GM18520 (cell line): ENCODE results near the gene LRRC41.
"Not testable (repeated sequence)": the region's sequence is repeated elsewhere in the genome, so short reads cannot be mapped to it uniquely, and the experiment has no call there.

Source experiments
- ATAC-seq: cut with Tn5 transposase; IDR thresholded peaks from one replicate; pipeline ENCODE4 v1.9.1; 2021; ENCODE audit not compliant: unreplicated experiment

The LRRC41 gene

DNA sequence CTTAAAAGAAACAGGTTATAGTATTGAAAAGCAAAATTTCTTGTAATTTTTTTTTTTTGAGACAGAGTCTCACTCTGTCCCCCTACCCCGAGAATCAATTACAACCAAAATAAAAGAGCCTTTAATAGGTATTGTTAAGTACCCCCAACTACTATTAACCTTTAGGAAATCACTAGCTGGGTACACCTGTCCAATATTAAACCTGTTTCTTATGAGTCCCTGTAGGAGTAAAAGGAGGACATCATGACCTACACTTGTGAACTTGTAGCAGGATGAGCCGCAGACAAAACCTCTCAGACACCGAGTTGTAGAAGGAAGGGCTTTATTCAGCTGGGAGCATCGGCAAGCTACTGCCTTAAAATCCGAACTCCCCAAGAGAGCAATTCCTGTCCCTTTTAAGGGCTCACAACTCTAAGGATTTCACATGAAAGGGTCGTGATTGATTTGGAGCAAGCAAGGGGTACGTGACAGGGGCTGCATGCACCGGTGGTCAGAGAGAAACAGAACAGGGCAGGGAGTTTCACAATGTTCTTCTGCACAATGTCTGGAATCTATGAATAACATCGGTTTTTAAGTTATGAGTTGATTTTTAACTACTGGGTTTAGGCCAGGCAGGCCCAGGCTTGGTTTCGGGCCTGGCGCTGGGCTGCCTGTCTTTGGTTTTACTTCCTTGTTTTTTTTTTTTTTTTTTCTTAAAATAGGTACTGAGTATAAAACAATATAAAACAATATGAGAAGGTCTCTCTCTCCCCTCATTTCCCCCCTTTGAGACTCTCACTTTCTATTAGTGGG lies 22.1 kb upstream of the LRRC41 start:
- not testable (repeated sequence) for ATAC-seq

DNA sequence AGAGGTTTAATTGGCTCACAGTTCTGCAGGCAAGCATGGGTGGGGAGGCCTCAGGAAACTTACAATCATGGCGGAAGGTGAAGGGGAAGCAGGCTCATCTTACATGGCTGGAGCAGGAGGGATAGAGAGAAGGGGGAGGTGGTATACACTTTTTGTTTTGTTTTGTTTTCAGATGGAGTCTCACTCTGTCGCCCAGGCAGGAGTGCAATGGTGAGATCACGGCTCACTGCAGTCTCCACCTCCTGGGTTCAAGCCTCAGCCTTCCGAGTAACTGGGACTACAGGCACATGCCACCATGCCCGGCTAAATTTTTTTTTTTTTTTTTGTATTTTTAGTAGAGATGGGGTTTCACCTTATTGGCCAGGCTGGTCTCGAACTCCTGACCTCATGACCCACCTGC lies 18.8 kb upstream of the LRRC41 start:
- not testable (repeated sequence) for ATAC-seq

DNA sequence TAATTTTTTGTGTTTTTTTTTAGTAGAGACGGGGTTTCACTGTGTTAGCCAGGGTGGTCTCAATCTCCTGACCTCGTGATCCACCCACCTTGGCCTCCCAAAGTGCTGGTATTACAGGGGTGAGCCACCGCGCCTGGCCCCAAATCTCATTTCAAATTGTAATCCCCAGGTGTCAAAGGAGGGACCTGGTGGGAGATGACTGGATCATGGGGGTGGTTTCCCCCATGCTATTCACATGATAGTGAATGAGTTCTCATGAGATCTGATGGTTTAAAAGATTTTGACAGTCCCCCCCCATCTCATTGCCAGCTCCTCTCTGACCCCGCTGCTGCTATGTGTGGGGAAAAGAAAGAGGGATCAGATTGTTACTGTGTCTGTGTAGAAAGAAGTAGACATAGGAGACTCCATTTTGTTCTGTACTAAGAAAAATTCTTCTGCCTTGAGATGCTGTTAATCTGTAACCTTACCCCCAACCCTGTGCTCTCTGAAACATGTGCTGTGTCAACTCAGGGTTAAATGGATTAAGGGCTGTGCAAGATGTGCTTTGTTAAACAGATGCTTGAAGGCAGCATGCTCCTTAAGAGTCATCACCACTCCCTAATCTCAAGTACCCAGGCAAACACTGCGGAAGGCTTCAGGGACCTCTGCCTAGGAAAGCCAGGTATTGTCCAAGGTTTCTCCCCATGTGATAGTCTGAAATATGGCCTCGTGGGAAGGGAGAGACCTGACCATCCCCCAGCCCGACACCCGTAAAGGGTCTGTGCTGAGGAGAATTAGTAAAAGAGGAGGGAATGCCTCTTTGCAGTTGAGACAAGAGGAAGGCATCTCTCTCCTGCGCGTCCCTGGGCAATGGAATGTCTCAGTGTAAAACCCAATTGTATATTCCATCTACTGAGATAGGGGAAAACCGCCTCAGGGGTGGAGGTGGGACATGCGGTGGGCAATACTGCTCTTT lies 16.8 kb upstream of the LRRC41 start:
- ATAC-seq: not testable (repeated sequence)

DNA sequence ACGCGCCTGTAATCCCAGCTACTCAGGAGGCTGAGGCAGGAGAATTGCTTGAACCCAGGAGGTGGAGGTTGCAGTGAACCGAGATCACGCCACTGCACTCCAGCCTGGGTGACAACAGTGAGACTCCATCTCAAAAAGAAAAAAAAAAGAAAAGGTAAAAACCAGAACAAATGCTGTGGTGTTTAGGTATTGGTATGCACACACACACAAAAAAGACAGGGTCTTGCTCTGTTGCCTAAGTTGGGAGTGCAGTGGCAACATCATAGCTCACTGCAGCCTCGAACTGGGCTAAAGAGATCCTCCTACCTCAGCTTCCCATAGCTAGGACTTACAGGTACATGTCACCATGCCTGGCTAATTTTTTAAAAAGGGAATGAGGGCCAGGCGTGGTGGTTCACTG lies 15.9 kb upstream of the LRRC41 start:
- ATAC-seq: not testable (repeated sequence)

DNA sequence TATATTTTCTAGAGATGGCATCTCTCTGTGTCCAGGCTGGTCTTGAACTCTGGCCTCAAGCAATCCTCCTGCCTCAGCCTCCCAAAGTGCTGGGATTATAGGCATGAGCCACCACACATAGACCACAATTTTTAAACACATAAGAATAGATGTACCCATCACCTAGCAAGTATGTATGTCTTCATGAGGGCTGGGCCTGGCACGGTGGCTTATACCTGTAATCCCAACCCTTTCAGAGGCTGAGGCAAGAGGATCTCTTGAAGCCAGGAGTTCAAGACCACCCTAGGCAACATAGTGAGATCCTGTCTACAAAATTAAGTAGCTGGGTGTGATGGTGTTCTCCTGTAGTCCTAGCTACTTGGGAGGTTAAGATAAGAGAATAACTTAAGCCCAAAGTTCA lies 13.9 kb upstream of the LRRC41 start:
- ATAC-seq: no peak

DNA sequence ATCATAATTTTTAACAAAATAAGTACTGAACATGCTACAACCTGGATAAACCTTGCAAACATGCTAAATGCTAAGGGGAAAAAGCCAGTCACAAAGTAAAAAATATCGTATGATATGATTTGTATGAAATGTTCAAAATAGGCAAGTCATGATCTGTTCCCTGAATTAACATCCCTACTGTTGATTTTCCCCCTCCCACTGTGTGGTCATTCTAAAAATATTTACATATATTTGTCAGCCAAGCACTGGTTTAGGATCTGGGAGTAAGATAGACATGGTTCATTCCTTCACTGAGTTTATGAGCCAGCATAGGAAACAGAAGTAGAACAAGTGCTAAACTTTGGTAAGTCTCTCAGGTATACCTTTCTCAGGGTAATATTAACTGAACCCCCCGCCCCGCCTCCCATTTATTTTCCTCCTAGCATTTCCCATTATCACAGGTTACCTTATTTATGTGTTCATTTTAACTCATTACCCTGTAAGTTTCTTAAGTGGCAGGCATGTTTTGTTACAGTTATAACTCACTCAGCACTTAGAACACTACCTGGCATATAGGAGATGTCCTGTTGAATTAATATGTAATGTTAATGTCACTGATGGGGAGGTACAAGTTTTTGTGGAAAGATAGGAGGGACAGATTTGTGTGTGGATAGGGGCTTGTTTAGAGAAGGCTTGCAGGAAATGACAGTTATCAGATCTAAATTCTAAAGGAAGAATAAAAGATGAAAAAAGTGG lies 12.4 kb upstream of the LRRC41 start:
- ATAC-seq: no peak

- no peak for ATAC-seq
Observed at GRCh38 chr1:46310321-46310720, 6.9 kb upstream of the LRRC41 start.

DNA sequence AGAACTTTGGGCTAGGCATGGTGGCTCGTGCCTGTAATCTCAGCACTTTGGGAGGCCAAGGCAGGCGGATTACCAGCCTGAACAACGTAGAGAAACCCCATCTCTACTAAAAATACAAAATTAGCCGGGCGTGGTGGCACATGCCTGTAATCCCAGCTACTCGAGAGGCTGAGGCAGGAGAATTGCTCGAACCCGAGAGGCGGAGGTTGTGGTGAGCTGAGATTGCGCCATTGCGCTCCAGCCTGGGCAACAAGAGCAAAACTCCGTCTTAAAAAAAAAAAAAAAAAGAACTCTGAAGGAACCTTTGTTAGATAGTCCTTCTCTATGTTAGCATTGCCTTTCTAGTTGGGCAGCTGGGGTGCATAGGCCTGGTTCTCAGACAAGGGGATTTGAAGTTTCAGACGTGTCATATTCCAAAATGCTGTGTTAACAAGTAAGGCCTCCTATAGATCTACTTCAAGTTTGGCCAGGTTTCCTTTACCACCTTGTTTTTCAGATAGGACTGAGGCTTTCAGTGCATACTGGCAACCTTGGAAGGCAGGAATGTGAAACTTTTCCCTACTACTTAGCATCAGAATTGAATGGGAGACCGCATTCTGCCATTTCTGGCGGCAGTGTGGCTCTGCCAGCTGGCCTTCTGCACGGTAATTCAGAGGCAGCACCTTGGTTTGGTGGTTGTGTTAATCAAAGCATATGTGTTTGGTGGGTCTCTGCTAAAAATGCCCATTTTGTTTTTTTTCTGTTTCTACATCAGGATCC lies 6.2 kb upstream of the LRRC41 start:
- no peak for ATAC-seq

- no peak for ATAC-seq
Observed at GRCh38 chr1:46306159-46306530, 2.7 kb upstream of the LRRC41 start.

DNA sequence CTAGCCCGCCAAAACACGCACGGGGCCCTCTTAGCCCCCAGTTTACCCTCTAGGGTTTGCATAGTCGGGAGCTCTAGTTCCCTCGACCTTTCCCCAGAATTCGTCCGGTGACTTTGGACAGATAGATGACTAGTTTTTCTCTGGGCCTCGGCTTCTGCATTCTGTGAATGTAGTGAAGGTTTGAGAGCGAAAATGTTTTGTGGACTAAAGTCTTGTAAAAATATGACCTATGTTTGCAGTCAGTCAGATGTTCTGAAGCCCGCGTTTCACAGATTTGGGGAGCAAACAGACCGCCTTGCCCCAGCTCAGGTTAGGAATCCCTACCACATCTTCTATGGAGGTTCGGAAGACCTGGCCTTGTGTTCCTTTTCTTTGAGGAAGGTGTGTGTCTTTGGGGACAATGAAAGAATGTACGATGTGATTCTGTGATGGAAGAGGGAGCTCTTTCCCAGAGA lies 483 bp upstream of the LRRC41 start:
- ATAC-seq: no peak

GRCh38 chr1:46302641-46303037 lies 777 bp downstream of the LRRC41 start:
- peak; percentile 1 for ATAC-seq

DNA sequence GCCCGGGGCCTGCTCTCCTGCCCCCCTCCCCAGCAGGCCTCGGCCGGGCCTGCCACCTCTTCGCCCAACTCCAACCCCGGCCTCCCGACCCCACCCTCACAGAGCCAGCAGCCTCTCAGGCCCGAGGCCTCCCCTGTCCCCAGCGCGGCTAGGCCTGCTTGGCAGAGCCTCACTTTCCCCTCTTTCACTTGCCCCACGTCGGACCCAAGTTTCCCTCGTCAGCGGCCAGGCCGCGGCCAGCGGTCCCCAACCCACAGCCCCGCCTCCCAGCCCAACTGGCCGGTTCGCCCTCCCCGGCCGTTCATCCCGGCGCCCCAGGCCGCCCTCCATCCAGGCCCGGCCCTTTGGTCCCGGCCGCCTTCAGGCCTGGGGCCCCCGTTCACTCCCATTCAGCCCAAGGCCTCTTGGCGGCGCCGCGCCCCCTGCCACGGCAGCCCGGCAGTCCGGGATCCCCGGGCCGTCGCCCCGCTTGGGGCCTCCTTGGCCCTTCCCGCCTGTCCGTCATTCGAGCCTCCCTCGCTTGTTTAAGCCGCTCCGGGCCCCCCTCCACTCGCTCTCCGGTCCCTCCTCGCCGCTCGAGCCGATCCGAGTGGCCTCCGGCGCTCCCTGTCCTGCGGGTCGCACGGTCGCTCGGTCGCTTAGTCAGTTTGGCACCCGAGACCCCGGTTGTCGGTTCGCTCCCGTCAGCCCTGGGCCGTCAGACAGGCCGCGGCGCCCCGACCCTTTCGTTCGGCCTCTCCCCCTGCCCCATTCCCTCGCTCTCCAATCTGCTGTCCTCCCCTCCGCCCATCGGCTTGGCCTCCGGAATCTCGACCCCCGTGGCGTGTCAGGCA lies 1.4 kb downstream of the LRRC41 start:
- ATAC-seq: no peak

GRCh38 chr1:46301406-46301807 lies 2.0 kb downstream of the LRRC41 start:
- ATAC-seq: no peak

- no peak for ATAC-seq
Observed at GRCh38 chr1:46300673-46301405, 2.6 kb downstream of the LRRC41 start.

DNA sequence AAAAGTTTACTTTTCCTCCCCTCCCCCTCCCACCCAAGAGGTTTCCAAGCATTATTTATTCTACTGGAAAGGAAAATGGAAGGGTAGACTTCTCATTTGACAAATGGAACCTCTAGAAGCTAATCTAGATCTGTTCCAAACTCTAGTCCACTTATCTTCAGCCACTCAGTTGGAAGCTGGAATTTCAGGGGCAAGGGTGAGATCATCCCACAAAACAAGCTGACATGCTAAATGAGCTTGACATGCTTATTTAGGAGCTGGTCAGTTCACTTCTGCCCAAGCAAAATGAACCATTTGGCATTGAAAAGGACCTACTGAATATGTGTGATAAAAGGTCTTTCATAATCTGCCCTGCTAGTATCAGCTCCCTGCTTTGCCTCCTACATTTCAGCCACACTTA lies 5.0 kb downstream of the LRRC41 start:
- ATAC-seq: no peak

- ATAC-seq: no peak
Observed at GRCh38 chr1:46295306-46295705, 8.1 kb downstream of the LRRC41 start.

- ATAC-seq: no peak
Observed at GRCh38 chr1:46289976-46290375, 13.4 kb downstream of the LRRC41 start.

GRCh38 chr1:46289134-46289494 lies 14.3 kb downstream of the LRRC41 start:
- no peak for ATAC-seq

- ATAC-seq: no peak
Observed at GRCh38 chr1:46288485-46289133, 14.8 kb downstream of the LRRC41 start.
